ENCODE measurements around the gene C20orf96. TPM values are rescaled to one million over a fixed set of nuclear protein-coding genes. Genes with fewer than 3 reads are reported as not detected.

Gene C20orf96
- total and polyA plus RNA-seq, 12 donors, result 3.1 to 5.5 (median 4.4) TPM

- Histone ChIP-seq H3K27me3 (no peaks in the 10 kb centered on the region), H3K4me3 (no peak overlapping the region), H3K9me3 (no peaks in the 10 kb centered on the region), H3K27ac (peak overlapping the region in 5 of 10 donors; percentile 80 to 90 (median 82)), H3K36me3 (no peaks in the 10 kb centered on the region), H3K4me1 (peaks cover 0 to 22% (median 19%) of the 10 kb centered on the region in 9 donors)
- TF ChIP-seq CTCF (IDR thresholded peaks at IDR 0.05), result no peak
- ATAC-seq, result no peak
- no peak for DNase-seq
- intact Hi-C loops (cut with DNase I), result no loop called here
- WGBS, 2 donors, result 68 to 72% methylated on average over 7 of the region's 7 CpGs
These were observed 18.0 kb upstream of the C20orf96 start for GRCh38 chr20:308427-309038.

- H3K27me3 ChIP-seq, result no peaks in the 10 kb centered on the region
- H3K36me3 ChIP-seq, result no peaks in the 10 kb centered on the region
- intact Hi-C loops (cut with DNase I), result no loop called here
- ATAC-seq, result no peak
- H3K27ac ChIP-seq, result no peak overlapping the region
- no peak overlapping the region for H3K4me3 ChIP-seq
- DNase-seq, result no peak
- H3K9me3 ChIP-seq, result no peaks in the 10 kb centered on the region
- no peak for TF ChIP-seq CTCF (IDR thresholded peaks at IDR 0.05)
- H3K4me1 ChIP-seq, result peaks cover 0 to 45% (median 33%) of the 10 kb centered on the region in 9 donors
- WGBS, 2 donors, result 71 to 84% methylated on average over 11 of the region's 11 CpGs
These were observed 15.2 kb upstream of the C20orf96 start for GRCh38 chr20:305745-306144.

- intact Hi-C loops (cut with DNase I), result no loop called here
- Histone ChIP-seq H3K27ac (peak overlapping the region in 5 of 10 donors; percentile 39 to 99 (median 67)), H3K4me3 (no peak overlapping the region), H3K9me3 (no peaks in the 10 kb centered on the region), H3K36me3 (peaks cover 0 to 4% (median 0%) of the 10 kb centered on the region in 9 donors), H3K4me1 (peaks cover 4 to 50% (median 41%) of the 10 kb centered on the region in 9 donors), H3K27me3 (no peaks in the 10 kb centered on the region)
- no peak for ATAC-seq
- no peak for TF ChIP-seq CTCF (IDR thresholded peaks at IDR 0.05)
- DNase-seq, result no peak
- 66 to 71% methylated on average over 13 of the region's 13 CpGs for WGBS, 2 donors
These were observed 11.6 kb upstream of the C20orf96 start for GRCh38 chr20:301886-302848.

- H3K4me1 ChIP-seq, result peaks cover 4 to 59% (median 47%) of the 10 kb centered on the region in 9 donors
- H3K9me3 ChIP-seq, result no peaks in the 10 kb centered on the region
- WGBS, 2 donors, result 36 to 39% methylated on average over 10 of the region's 10 CpGs
- peaks cover 0 to 4% (median 0%) of the 10 kb centered on the region in 9 donors for H3K36me3 ChIP-seq
- intact Hi-C loops (cut with DNase I), result no loop called here
- ATAC-seq, result no peak
- DNase-seq, result no peak
- no peaks in the 10 kb centered on the region for H3K27me3 ChIP-seq
- TF ChIP-seq CTCF (IDR thresholded peaks at IDR 0.05), result no peak
- peak overlapping the region in 9 of 10 donors; percentile 18 to 99 (median 51) for H3K27ac ChIP-seq
- peak overlapping the region in 7 of 10 donors; percentile 73 to 96 (median 93) for H3K4me3 ChIP-seq
These were observed 9.9 kb upstream of the C20orf96 start for GRCh38 chr20:300345-300990.
